ENCODE measurements around the gene WDR70. TPM values are rescaled to one million over a fixed set of nuclear protein-coding genes. Genes with fewer than 3 reads are reported as not detected.

Gene WDR70
- total and polyA plus RNA-seq, 10 of the 15 experiments (the other 5 are each of a cell fraction or from before 2014, with no cell fraction given), result 10.9 to 33.6 (median 29.1) TPM

- H3K4me3 ChIP-seq, result no peak overlapping the region
- in situ Hi-C loops (cut with MboI), result no loop called here
- TF ChIP-seq, protein P1, sequence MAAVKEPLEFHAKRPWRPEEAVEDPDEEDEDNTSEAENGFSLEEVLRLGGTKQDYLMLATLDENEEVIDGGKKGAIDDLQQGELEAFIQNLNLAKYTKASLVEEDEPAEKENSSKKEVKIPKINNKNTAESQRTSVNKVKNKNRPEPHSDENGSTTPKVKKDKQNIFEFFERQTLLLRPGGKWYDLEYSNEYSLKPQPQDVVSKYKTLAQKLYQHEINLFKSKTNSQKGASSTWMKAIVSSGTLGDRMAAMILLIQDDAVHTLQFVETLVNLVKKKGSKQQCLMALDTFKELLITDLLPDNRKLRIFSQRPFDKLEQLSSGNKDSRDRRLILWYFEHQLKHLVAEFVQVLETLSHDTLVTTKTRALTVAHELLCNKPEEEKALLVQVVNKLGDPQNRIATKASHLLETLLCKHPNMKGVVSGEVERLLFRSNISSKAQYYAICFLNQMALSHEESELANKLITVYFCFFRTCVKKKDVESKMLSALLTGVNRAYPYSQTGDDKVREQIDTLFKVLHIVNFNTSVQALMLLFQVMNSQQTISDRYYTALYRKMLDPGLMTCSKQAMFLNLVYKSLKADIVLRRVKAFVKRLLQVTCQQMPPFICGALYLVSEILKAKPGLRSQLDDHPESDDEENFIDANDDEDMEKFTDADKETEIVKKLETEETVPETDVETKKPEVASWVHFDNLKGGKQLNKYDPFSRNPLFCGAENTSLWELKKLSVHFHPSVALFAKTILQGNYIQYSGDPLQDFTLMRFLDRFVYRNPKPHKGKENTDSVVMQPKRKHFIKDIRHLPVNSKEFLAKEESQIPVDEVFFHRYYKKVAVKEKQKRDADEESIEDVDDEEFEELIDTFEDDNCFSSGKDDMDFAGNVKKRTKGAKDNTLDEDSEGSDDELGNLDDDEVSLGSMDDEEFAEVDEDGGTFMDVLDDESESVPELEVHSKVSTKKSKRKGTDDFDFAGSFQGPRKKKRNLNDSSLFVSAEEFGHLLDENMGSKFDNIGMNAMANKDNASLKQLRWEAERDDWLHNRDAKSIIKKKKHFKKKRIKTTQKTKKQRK (IDR thresholded peaks at IDR 0.05; ENCODE audit: low read depth, low read length), result no peak
- TF ChIP-seq ZNF384 (IDR thresholded peaks at IDR 0.05; ENCODE audit: borderline replicate concordance, low read depth, low read length) (no peak), RBBP5 (conservative IDR thresholded peaks at IDR 0.05) (no peak), BCL11A (IDR thresholded peaks at IDR 0.05; ENCODE audit: low read depth, low read length) (no peak), GATAD2B (conservative IDR thresholded peaks at IDR 0.05; ENCODE audit: low read depth) (no peak), LARP7 (IDR thresholded peaks at IDR 0.05) (no peak), SIN3A (IDR thresholded peaks at IDR 0.05; ENCODE audit: low read depth, low read length) (no peak), HCFC1 (IDR thresholded peaks at IDR 0.05; ENCODE audit: low read length) (no peak), CHD4 (IDR thresholded peaks at IDR 0.05) (no peak), SPI1 (IDR thresholded peaks at IDR 0.05; ENCODE audit: borderline replicate concordance, insufficient read depth, low read depth, low read length) (no peak), CEBPB (IDR thresholded peaks at IDR 0.05; ENCODE audit: borderline replicate concordance in 1 of 2, low read depth in 2 of 2, low read length in 2 of 2) (no peak), IRF5 (IDR thresholded peaks at IDR 0.05; ENCODE audit: borderline replicate concordance) (no peak), GABPA (IDR thresholded peaks at IDR 0.05; ENCODE audit: low read depth) (no peak), JUND (IDR thresholded peaks at IDR 0.05; ENCODE audit: low read depth, low read length) (no peak), TARDBP (IDR thresholded peaks at IDR 0.05; ENCODE audit: borderline replicate concordance) (no peak)
- no peaks in the 10 kb centered on the region for H3K79me2 ChIP-seq (ENCODE audit: control insufficient read depth, insufficient read depth, low read length)
- H3K27me3 ChIP-seq (replicated peaks in 1 of 2; ENCODE audit: control insufficient read depth in 2 of 2, insufficient read depth in 2 of 2, low read length in 1 of 2), result no peaks in the 10 kb centered on the region
- peaks cover 0 to 4% of the 10 kb centered on the region in 2 experiments; a peak in 1 of 4 replicates for H3K36me3 ChIP-seq (ENCODE audit: control insufficient read depth in 2 of 2, insufficient read depth in 2 of 2, low read length in 1 of 2)
- no peak overlapping the region for H3K4me2 ChIP-seq (ENCODE audit: control insufficient read depth, insufficient read depth)
- ChIA-PET SMC1A (ENCODE audit: uncharacterized antibody, unreplicated experiment) (interaction anchor here (1.1 to 3.9 kb wide), 2 partner anchors 11 to 14 kb away, joined by 3 to 18 read pairs; no protein-coding TSS in a partner anchor), RAD21 (ENCODE audit: unreplicated experiment) (interaction anchor here (2.1 kb wide), 1 partner anchor 312 kb away, joined by 5 read pairs; no protein-coding TSS in a partner anchor), POLR2A (no interaction called here), CTCF (interaction anchor here (1.4 to 3.0 kb wide), 3 partner anchors 10 to 57 kb away, joined by 4 to 14 read pairs (median 14); no protein-coding TSS in a partner anchor)
- DNase-seq (ENCODE audit: low read depth, low spot score), result no peak
- H3K4me1 ChIP-seq (ENCODE audit: control insufficient read depth, insufficient read depth, low read length), result peaks cover 10% of the 10 kb centered on the region
- 94% methylated on average over 8 of the region's 8 CpGs for WGBS (ENCODE audit: insufficient coverage, insufficient replicate concordance, low lambda C conversion rate, missing lambda C conversion rate)
- no peaks in the 10 kb centered on the region for H3K9me3 ChIP-seq (replicated peaks; ENCODE audit: control insufficient read depth, insufficient read depth, low read length)
- no peak overlapping the region for H2AFZ ChIP-seq (ENCODE audit: control insufficient read depth, low read depth, low read length)
- no TSS peak for BruUV-seq (replicated peaks)
- H3K27ac ChIP-seq (ENCODE audit: control insufficient read depth, insufficient read depth), result no peak overlapping the region
- ATAC-seq, result no peak
- intact Hi-C loops (cut with micrococcal nuclease; ENCODE audit: unreplicated experiment), result loop anchor here (10.0 kb wide), 1 partner anchor 310 kb away; no protein-coding TSS in a partner anchor
- H3K9ac ChIP-seq (ENCODE audit: control insufficient read depth, insufficient read depth, low read length), result no peak overlapping the region
- no peak for FAIRE-seq
- no peaks in the 10 kb centered on the region for H4K20me1 ChIP-seq (ENCODE audit: control insufficient read depth, insufficient read depth)
Observed at GRCh38 chr5:37724395-37725125, 345.4 kb downstream of the WDR70 start.

All from GM12878 (cell line).